Measurements from ENCODE around the gene ATF6.

Gene ATF6

DNA sequence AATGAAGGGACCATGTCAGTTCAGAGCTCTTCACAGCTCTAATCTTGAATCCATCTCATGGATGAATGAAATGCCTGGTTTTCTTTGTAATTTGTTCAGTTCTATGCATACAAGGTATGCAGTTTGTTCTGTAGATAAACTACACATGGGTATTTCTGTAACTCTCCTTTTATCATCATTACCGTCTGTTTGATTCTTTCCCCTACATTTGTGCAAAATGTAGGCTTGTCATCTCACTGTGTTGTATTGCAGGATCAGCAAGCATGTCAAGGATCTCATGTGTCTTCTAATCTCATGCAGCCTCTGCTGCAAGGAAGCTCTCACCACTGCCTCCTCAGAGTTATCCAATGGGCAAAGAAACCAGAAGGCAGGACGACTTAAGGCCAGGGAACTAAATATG lies 178.3 kb downstream of the ATF6 start:
- DNase-seq: no peak

DNA sequence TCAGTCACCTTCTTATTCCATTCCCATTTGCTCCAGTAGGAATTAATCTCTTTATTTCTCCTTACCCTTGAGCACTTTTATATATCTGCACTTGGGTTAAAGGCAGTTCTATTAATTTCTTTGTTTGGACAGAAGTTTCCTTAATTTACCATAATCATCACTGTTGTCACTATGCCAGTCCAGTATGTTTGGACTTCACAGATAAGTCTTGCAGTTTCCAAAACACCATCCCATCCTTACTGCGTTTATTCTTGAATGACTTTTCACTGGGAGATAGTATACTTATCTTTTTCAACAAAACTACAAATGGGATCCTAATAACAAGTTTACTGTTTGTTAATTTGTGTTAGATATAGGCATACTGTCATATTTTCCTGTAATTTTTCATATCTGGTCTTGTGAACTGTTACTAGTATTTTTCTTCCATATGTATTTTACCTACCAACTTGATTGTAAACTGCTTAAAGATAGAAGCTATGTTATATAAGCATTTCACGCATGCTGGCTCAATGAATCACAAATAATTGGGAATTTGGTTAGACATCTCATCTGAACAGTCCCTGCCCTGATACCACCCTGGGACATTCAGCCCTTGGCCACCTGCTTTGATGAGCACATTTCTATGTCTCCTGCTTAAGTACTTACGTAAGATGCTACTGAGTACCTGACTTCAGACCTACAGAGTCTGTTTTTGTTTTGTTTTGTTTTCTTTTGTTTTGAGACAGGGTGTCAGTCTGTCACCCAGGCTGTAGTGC lies 179.4 kb downstream of the ATF6 start:
- no peak for DNase-seq

- peak; percentile 95 for DNase-seq
Observed at GRCh38 chr1:161946071-161946987, 180.2 kb downstream of the ATF6 start.

DNA sequence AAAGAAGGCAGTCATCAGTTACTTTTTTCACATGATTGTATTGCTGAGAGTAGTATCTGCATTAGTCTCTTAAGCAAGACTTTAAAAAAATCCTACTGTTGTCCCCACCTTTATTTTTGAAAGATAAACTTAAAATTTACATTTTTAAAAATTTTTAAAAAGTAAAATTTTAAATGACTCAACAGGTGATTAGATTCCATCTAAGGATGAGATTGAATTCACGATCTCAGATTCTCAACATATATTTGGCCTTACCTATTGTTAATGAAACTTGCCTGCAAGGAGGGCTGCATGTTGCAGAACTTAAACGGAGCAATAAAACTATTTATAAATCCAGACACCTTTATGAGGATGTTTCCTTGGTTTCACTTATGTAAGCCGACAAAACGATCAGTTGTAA lies 182.3 kb downstream of the ATF6 start:
- DNase-seq: no peak

GRCh38 chr1:161949548-161949947 lies 183.4 kb downstream of the ATF6 start:
- DNase-seq: peak; percentile 66

DNA sequence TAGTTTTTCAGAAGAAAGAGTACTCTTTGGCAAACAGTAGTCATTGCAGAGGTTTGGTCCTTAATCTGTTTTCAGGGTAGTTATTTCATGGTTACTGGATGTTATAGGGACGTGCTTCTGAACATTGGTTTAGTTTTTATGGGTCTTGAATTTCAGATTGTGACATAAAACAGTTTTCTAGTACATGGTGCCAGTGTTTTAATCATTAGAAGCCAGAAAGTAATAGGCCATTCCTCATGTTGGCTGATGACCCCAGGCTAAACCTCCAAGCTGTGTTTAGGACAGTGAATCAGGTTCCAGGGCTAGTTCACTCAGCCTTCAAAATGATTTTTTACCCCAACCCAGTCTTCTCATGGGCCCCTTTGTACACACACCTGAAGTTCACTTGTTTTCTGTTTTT lies 184.3 kb downstream of the ATF6 start:
- no peak for DNase-seq

DNA sequence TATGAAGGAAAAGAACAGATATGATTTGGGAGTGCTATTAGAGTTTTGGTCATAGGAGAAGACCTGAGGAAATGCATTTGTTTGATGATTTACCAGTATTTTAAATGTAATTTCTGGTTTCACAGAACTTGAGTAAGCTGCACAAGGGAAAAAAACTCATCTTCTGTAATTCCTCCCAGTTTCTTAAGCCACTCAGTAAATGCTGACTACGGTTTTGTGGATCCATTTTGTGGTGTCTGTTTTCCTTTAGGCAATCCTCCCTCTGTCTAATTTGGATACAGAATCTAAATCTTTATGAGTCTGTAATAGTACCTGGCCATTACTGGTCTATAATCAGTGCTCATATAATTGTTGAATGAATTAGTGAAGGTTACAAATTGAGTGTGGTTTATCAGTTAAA lies 185.5 kb downstream of the ATF6 start:
- no peak for DNase-seq

DNA sequence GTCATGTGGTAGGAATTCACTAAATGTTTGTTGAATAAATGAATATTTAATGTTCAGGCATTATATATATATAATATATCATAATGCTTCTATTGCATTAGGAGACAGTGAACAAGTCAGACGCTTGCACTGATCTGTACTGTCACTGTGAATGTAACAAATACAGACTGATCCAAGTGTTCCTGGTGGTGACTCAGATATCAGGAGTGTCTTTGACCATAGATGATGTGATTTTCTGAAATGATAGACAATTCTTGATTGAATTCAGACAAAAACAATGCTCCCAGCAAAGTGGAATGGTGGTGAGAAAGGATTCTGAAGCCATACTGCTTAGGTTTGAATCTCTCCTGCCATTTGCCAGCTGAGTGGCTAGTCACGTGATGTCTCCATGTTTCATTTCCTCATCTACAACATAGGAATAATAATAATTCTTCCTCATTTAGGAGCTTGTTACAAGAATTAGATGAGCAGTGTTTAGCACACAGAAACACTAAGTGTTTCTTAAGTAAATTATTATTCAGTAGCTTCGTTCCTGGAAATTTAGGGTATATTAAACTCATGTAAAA lies 186.6 kb downstream of the ATF6 start:
- no peak for DNase-seq

DNA sequence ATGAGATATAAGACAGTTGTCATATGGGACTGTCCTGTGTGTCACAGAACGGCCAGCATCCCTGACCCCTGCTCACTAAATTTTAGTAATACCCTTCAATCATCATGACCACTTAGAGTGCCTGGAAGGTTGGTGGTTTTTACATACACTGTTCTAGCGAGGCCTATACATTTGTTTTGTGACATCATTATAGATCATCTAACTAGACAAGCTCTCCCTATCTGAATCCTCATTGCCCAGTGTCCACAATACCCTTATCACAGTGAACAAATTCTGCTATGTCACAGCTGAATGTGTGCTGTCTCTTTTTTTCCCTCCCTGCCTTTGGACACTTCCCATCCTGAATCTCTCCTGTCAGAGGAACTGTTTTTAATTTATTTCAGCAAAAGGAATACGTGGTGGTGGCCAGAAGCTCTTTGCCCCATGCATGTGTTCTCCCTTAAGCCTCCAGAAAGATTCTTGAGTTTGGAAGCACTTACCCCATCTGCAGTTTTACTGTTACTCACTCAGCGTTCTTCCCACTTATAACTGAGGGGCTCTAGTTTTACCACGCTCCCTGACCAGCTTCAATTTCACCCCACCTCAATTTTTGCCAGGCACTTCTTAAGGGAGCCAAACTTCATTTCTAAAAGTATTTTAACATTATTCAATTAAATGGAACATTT lies 187.3 kb downstream of the ATF6 start:
- DNase-seq: no peak

- DNase-seq: no peak
Observed at GRCh38 chr1:161954050-161954449, 187.9 kb downstream of the ATF6 start.

GRCh38 chr1:161954466-161954865 lies 188.3 kb downstream of the ATF6 start:
- DNase-seq: peak; percentile 43

GRCh38 chr1:161955606-161956005 lies 189.5 kb downstream of the ATF6 start:
- no peak for DNase-seq

DNA sequence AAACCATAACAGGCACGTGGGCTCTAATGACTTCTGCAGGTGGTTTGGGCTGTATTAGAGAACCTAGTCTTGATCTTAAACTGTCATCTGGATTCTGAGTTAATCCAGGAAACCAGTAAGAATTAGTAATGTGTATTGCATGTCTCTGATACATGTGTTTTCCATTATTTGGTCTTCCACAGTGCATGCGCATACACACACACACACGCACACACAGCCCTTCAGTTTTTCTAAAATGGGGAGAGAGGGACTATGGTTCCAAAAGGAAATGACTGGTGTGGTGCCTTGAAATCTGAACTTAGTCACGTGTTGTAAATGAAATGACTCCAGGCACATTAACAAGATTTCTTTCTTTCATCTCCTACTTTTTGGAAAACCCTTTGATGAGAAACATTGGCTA lies 190.0 kb downstream of the ATF6 start:
- DNase-seq: peak; percentile 98

- no peak for DNase-seq
Observed at GRCh38 chr1:161956930-161957329, 190.8 kb downstream of the ATF6 start.

DNA sequence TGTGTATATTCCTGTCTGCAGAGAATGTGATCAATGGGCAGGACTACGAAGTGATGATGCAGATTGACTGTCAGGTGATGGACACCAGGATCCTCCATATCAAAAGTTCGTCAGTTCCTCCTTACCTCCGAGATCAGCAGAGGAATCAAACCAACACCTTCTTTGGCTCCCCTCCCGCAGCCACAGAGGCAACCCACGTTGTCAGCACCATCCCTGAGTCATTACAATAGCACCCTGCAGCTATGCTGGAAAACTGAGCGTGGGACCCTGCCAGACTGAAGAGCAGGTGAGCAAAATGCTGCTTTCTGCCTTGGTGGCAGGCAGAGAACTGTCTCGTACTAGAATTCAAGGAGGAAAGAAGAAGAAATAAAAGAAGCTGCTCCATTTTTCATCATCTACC lies 192.3 kb downstream of the ATF6 start:
- peak; percentile 53 for DNase-seq

- peak; percentile 90 for DNase-seq
Observed at GRCh38 chr1:161962091-161962887, 196.2 kb downstream of the ATF6 start.

GRCh38 chr1:161966067-161966466 lies 199.9 kb downstream of the ATF6 start:
- no peak for DNase-seq

DNA sequence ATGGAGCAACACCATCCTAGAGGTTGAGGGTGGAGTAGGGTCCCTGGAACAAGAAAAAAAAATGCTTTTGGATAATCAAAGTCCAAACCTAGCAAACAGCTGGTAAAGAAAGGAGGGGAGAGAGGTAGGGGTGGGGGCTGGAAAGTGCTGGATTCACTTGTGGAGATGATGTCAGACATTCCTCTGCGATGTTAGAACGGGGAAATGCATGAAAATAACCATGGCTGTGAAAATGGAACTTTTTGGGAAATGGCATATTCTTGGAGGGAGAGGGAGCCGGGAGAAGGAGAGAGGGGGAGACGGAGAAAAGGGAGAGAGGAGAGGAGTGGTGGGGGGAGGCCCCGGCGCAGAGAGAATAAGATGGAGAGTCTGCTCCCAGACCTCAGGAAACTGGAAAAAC lies 203.9 kb downstream of the ATF6 start:
- no peak for DNase-seq

DNA sequence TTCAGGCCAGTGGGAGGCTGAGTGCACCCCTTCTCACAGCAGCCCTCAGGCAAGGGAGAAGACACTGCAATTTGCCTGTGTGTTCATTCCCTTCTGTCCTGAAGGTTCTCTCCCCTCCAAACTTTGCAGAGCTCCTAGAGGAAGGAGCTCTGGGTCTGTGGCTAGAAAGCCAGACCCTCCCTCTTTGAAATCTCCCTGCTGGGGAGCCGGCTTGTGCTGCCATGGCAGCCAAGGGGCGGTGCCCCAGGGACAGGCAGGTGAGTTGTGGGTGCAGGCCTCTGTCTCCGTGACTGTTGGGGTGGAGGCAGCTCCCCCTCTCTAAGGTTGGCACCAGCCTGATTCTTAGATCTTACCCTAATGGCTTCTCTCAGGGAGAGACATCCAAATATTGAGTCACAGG lies 204.5 kb downstream of the ATF6 start:
- DNase-seq: no peak

DNA sequence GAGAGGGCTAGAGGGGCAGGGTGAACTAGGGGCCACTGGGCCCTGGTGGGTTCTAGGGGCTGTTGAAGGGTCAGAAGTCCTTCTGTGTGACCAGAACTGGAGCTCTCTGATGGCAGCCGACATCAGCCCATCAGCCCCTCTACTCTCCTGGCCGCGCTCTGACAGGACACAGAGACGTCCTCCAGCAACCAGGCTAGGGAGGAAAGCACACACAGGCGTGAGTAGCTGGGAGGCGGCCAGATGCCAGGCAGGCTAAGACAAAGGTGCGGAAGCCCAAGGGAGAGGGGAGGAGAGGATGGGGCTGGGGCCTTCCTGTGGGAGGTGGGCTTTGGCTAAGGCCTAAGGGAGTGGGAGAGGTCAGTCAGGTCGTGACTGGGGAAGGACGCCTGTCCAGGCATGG lies 206.7 kb downstream of the ATF6 start:
- DNase-seq: no peak

- no peak for DNase-seq
Observed at GRCh38 chr1:161973924-161974845, 208.1 kb downstream of the ATF6 start.
